MM.1S (cell line): Measurements from ENCODE around the gene TMEM204.
A peak's percentile ranks its signal among the peaks of the same experiment; 100 is the strongest.

Experiments used
- DNase-seq: peaks from one replicate; pipeline ENCODE4 v3.0.0-alpha.2; 2015
- H2AFZ ChIP-seq: fragments of 300-600 bp; sonication (generic); 2 replicates; pipeline ENCODE4 v1.6.0; 2016; ENCODE audit warnings: antibody characterized with exemption, low read length
- H3F3A ChIP-seq: fragments of 300-600 bp; sonication (generic); 2 replicates; pipeline ENCODE4 v1.6.1; 2016; ENCODE audit warnings: mild to moderate bottlenecking, antibody characterized with exemption, low read length, moderate library complexity, mixed read lengths; ENCODE audit not compliant: insufficient read depth
- H3K27ac ChIP-seq: fragments of 300-600 bp; sonication (generic); 2 replicates; pipeline ENCODE4 v1.5.1; 2016; ENCODE audit warnings: mild to moderate bottlenecking, low read length
- H3K27me3 ChIP-seq: fragments of 300-600 bp; sonication (generic); replicated peaks from 2 replicates; pipeline ENCODE4 v1.6.0; 2016; ENCODE audit warnings: low read length; ENCODE audit not compliant: insufficient read depth
- H3K36me3 ChIP-seq: fragments of 300-600 bp; sonication (generic); replicated peaks from 2 replicates; pipeline ENCODE4 v1.6.1; 2016; ENCODE audit warnings: mild to moderate bottlenecking, low read length, mixed read lengths; ENCODE audit not compliant: insufficient read depth
- H3K4me1 ChIP-seq: fragments of 300-600 bp; sonication (generic); 2 replicates; pipeline ENCODE4 v1.6.1; 2016; ENCODE audit warnings: low read length, mixed read lengths
- H3K4me2 ChIP-seq: fragments of 300-600 bp; sonication (generic); 2 replicates; pipeline ENCODE4 v1.6.0; 2016; ENCODE audit warnings: low read depth, low read length
- H3K4me3 ChIP-seq: fragments of 300-600 bp; sonication (generic); 2 replicates; pipeline ENCODE4 v1.5.1; 2016; ENCODE audit warnings: low read length, mixed read lengths
- H3K79me2 ChIP-seq: fragments of 300-600 bp; sonication (generic); 2 replicates; pipeline ENCODE4 v1.6.1; 2016; ENCODE audit warnings: mixed run types, low read length, mixed read lengths
- H3K9ac ChIP-seq: fragments of 300-600 bp; sonication (generic); 2 replicates; pipeline ENCODE4 v1.6.1; 2016; ENCODE audit warnings: low read length, mixed read lengths
- H3K9me2 ChIP-seq: fragments of 300-600 bp; sonication (generic); replicated peaks from 2 replicates; pipeline ENCODE4 v1.6.1; 2016; ENCODE audit warnings: mild to moderate bottlenecking, low read length, mixed read lengths; ENCODE audit not compliant: insufficient read depth
- H3K9me3 ChIP-seq: fragments of 300-600 bp; sonication (generic); replicated peaks from 2 replicates; pipeline ENCODE4 v1.6.1; 2016; ENCODE audit warnings: mild to moderate bottlenecking, low read length, mixed read lengths; ENCODE audit not compliant: insufficient read depth
- H4K20me1 ChIP-seq: fragments of 300-600 bp; sonication (generic); 2 replicates; pipeline ENCODE4 v1.6.1; 2016; ENCODE audit warnings: mild to moderate bottlenecking, low read length, moderate library complexity, mixed read lengths; ENCODE audit not compliant: insufficient read depth
- EZH2 ChIP-seq: fragments of 300-600 bp; sonication (generic); optimal IDR thresholded peaks from 2 replicates; pipeline ENCODE3; 2017; ENCODE audit warnings: low read depth, mild to moderate bottlenecking, antibody characterized with exemption, low read length, mixed read lengths
- EZH2phosphoT487 ChIP-seq: fragments of 300-600 bp; sonication (generic); IDR thresholded peaks from 2 replicates; pipeline ENCODE4 v1.6.1; 2018; ENCODE audit warnings: antibody characterized with exemption, low read length
- TF ChIP-seq, protein P1 (sequence below): fragments of 300-600 bp; sonication (generic); IDR thresholded peaks from 2 replicates; pipeline ENCODE4 v1.5.1; 2016; ENCODE audit warnings: antibody characterized with exemption, low read length, mixed read lengths

TMEM204 gene

DNA sequence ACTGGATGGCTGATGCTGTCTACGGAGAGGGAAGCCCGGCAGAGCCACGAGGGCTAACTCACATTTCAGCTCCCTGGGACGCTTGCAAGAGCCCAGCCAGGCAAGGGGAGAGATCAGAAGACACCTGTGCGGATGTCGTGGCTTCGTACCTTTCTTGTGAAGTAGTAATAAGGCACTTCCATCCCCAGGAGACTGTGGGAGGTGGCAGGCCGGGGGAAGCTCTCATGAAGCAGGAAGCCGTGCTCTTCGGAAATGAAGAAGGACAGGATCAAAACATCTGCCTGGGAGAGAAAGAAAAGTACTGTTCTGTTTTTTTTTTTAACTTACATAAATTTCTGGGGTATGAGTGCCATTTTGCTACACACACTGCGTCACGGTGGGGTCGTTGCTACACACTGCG lies 28.4 kb downstream of the TMEM204 start:
- Histone ChIP-seq H3K27me3 (no peaks in the 10 kb centered on the region), H3K4me3 (no peak overlapping the region), H3K4me2 (no peak overlapping the region), H3K9ac (no peak overlapping the region), H3K4me1 (no peaks in the 10 kb centered on the region), H2AFZ (no peak overlapping the region), H3K27ac (no peak overlapping the region), H3K9me3 (no peaks in the 10 kb centered on the region), H3K79me2 (no peaks in the 10 kb centered on the region), H3K36me3 (no peaks in the 10 kb centered on the region), H4K20me1 (no peaks in the 10 kb centered on the region), H3F3A (no peaks in the 10 kb centered on the region), H3K9me2 (no peaks in the 10 kb centered on the region)
- TF ChIP-seq EZH2phosphoT487 (no peak), EZH2 (no peak)
- TF ChIP-seq, protein P1, sequence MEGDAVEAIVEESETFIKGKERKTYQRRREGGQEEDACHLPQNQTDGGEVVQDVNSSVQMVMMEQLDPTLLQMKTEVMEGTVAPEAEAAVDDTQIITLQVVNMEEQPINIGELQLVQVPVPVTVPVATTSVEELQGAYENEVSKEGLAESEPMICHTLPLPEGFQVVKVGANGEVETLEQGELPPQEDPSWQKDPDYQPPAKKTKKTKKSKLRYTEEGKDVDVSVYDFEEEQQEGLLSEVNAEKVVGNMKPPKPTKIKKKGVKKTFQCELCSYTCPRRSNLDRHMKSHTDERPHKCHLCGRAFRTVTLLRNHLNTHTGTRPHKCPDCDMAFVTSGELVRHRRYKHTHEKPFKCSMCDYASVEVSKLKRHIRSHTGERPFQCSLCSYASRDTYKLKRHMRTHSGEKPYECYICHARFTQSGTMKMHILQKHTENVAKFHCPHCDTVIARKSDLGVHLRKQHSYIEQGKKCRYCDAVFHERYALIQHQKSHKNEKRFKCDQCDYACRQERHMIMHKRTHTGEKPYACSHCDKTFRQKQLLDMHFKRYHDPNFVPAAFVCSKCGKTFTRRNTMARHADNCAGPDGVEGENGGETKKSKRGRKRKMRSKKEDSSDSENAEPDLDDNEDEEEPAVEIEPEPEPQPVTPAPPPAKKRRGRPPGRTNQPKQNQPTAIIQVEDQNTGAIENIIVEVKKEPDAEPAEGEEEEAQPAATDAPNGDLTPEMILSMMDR = no peak
- DNase-seq = no peak

DNA sequence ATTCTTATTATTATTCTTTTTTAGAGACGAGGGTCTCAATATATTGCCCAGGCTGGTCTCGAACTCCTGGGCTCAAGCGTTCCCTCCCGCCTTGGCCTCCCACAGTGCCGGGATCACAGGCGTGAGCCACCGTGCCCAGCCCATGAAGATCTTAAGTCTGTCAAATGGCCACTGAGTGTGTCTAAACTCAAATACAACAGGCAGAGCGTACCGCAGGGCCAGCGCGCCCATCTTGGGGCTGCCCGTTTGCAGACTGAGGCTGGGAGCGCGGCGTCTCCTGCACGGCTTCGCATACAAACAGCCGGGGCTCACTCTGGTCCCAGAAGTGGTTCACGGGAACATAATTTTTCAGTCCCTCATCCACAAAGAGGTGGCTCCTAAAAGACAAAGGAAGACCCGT lies 30.3 kb downstream of the TMEM204 start:
- Histone ChIP-seq H3K4me2 (no peak overlapping the region), H3K4me1 (no peaks in the 10 kb centered on the region), H3K9me2 (no peaks in the 10 kb centered on the region), H3K9ac (no peak overlapping the region), H3K9me3 (no peaks in the 10 kb centered on the region), H3K36me3 (no peaks in the 10 kb centered on the region), H3K79me2 (no peaks in the 10 kb centered on the region), H3F3A (no peaks in the 10 kb centered on the region), H2AFZ (no peak overlapping the region), H3K27ac (no peak overlapping the region), H3K27me3 (no peaks in the 10 kb centered on the region), H3K4me3 (no peak overlapping the region), H4K20me1 (no peaks in the 10 kb centered on the region)
- DNase-seq = no peak
- TF ChIP-seq EZH2phosphoT487 = no peak
- no peak for TF ChIP-seq EZH2
- TF ChIP-seq, protein P1 = no peak

DNA sequence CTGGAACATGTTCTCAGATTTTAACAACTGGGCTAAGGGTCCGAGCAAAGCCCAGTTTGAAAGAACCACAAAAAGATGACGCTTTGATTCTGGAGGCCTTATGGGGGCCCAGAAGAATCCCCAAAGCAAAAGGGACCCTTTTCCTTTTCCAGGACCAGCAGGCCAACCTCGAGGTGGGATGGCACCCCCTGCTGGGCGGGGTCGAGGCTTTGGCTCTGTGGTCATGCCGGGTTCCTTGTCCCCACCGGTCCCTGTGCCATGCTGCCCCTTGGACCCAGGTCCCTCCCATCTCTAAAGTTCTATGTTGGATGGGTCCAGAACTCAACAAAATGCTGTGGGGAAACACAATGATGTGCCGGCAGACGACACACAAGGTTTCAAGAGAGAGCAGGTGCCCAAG lies 30.9 kb downstream of the TMEM204 start:
- H3K9ac ChIP-seq = no peak overlapping the region
- H3K9me3 ChIP-seq = no peaks in the 10 kb centered on the region
- H3K9me2 ChIP-seq = no peaks in the 10 kb centered on the region
- H3K36me3 ChIP-seq = no peaks in the 10 kb centered on the region
- H3K4me1 ChIP-seq = no peaks in the 10 kb centered on the region
- H3K4me2 ChIP-seq = no peak overlapping the region
- TF ChIP-seq EZH2phosphoT487 (no peak), EZH2 (no peak)
- TF ChIP-seq, protein P1 = peak; percentile 9; the same call in 1 of the 2 replicates
- H3K27ac ChIP-seq = no peak overlapping the region
- no peaks in the 10 kb centered on the region for H3K27me3 ChIP-seq
- no peaks in the 10 kb centered on the region for H3F3A ChIP-seq
- H2AFZ ChIP-seq = no peak overlapping the region
- no peak overlapping the region for H3K4me3 ChIP-seq
- H3K79me2 ChIP-seq = no peaks in the 10 kb centered on the region
- no peaks in the 10 kb centered on the region for H4K20me1 ChIP-seq
- DNase-seq = no peak
